ENCODE results near the gene TSPAN18. TPM values are rescaled to one million over a fixed set of nuclear protein-coding genes. Genes with fewer than 3 reads are reported as not detected.

The TSPAN18 gene
- polyA plus RNA-seq, 1 experiment: 0.98 TPM

DNA sequence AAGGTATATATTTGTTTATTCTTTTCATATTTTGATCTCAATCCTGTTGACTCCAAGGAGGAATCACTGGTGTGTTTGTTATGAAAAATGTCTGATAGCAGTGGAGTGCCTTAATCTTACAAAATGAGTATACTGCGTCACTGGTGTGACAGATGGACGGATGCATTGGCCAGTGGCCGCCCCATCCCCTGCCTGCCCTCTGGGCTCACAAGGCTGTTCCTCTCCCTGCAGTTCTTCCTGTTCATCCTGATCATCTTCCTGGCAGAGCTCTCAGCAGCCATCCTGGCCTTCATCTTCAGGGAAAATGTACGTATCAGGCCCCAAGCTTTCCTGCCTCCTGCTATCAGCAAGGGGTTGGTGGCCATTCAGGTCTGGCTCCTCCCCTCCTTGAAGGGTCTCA lies 191.0 kb downstream of the TSPAN18 start:
- peaks cover 44% of the 10 kb centered on the region for H3K27me3 ChIP-seq (ENCODE audit: control insufficient read depth, insufficient read depth, low read length)
- no peaks in the 10 kb centered on the region for H3K9me3 ChIP-seq (ENCODE audit: control insufficient read depth, insufficient read depth, low read length)
- ChIA-PET CTCF (interaction anchor here (0.8 kb wide), 1 partner anchor 285 kb away, joined by 3 read pairs; no protein-coding TSS in a partner anchor), POLR2A (no interaction called here)
- H3K4me3 ChIP-seq (ENCODE audit: low read depth, low read length): no peak overlapping the region
- DNase-seq (ENCODE audit: low read depth, low spot score): no peak
- TF ChIP-seq, protein P1, sequence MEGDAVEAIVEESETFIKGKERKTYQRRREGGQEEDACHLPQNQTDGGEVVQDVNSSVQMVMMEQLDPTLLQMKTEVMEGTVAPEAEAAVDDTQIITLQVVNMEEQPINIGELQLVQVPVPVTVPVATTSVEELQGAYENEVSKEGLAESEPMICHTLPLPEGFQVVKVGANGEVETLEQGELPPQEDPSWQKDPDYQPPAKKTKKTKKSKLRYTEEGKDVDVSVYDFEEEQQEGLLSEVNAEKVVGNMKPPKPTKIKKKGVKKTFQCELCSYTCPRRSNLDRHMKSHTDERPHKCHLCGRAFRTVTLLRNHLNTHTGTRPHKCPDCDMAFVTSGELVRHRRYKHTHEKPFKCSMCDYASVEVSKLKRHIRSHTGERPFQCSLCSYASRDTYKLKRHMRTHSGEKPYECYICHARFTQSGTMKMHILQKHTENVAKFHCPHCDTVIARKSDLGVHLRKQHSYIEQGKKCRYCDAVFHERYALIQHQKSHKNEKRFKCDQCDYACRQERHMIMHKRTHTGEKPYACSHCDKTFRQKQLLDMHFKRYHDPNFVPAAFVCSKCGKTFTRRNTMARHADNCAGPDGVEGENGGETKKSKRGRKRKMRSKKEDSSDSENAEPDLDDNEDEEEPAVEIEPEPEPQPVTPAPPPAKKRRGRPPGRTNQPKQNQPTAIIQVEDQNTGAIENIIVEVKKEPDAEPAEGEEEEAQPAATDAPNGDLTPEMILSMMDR (IDR thresholded peaks at IDR 0.05; ENCODE audit: low read depth, low read length): no peak
- no peak overlapping the region for H3K27ac ChIP-seq (ENCODE audit: low read depth, low read length)

DNA sequence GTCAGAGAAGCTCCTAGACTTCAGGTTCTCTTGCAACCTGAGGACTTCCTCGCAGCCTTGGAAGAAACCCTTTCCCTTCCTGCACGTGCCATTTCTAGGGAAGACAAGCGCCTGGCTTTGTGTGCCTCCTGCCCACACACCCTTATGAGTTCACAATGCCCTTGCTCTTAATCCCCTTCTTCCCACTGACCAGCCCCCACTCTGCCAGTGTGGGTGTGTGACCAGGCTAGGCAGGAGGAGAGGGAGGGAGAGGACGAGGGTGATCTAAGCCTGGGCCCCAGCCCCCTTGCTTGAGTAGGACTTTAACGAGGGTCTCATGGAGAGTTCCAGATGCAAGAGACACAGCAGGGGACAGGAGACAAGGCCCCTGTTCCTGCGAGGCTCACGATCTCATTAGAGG lies 193.7 kb downstream of the TSPAN18 start:
- H3K4me3 ChIP-seq (ENCODE audit: low read depth, low read length): no peak overlapping the region
- TF ChIP-seq, protein P1 (IDR thresholded peaks at IDR 0.05; ENCODE audit: low read depth, low read length): no peak
- CTCF ChIA-PET: interaction anchor here (1.8 kb wide), 1 partner anchor 9 kb away, joined by 15 read pairs; no protein-coding TSS in a partner anchor
- no peak for DNase-seq (ENCODE audit: low read depth, low spot score)
- H3K27me3 ChIP-seq (ENCODE audit: control insufficient read depth, insufficient read depth, low read length): peaks cover 46% of the 10 kb centered on the region
- no peaks in the 10 kb centered on the region for H3K9me3 ChIP-seq (ENCODE audit: control insufficient read depth, insufficient read depth, low read length)
- no peak overlapping the region for H3K27ac ChIP-seq (ENCODE audit: low read depth, low read length)
- POLR2A ChIA-PET: no interaction called here

DNA sequence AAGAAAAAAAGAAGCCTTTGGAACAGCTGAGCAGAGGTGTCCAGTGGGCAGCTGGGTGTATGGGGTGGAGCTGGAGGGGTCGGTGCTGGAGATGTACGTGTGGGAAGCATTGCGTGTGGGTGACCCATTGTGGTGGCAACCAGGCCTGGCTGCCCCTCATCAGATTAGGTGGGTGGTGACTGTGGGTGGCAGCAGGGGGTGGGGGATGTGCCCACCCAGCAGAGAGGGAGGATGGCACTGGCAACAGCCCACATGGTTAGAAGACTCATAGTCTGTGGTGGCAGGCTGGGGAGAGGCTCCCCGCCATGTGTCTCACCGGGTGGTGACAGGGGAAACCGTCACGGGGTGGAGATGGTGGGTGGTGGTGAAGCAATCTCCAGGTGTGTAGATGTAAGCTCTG lies 196.4 kb downstream of the TSPAN18 start:
- Histone ChIP-seq H3K27me3 (ENCODE audit: control insufficient read depth, insufficient read depth, low read length) (peaks cover 37% of the 10 kb centered on the region), H3K9me3 (ENCODE audit: control insufficient read depth, insufficient read depth, low read length) (no peaks in the 10 kb centered on the region), H3K27ac (ENCODE audit: low read depth, low read length) (no peak overlapping the region), H3K4me3 (ENCODE audit: low read depth, low read length) (no peak overlapping the region)
- ChIA-PET POLR2A (no interaction called here), CTCF (interaction anchor here (0.7 to 2.0 kb wide), 5 partner anchors 12 to 306 kb away, joined by 3 to 8 read pairs (median 5); no protein-coding TSS in a partner anchor)
- DNase-seq (ENCODE audit: low read depth, low spot score): no peak
- TF ChIP-seq, protein P1 (IDR thresholded peaks at IDR 0.05; ENCODE audit: low read depth, low read length): no peak

DNA sequence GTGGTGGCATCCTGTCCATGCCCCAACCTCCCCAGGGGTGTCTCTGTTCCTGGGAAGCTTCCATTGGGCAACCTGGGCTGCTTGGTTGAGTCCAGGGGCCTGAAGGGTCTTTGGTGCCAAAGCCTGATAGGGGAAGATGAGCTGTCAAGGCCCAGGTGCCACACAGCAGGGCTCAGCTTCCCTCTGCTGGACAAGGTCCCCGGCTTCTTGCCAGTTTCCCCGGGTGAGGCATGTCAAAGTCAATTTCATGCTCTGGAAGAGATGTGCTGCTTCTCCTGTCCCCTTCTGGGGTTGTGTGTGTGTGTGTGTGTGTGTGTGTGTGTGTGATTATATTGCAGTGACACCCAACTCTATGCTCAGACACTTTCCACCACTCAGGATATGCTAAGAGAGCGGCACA lies 197.0 kb downstream of the TSPAN18 start:
- POLR2A ChIA-PET: no interaction called here
- peaks cover 36% of the 10 kb centered on the region for H3K27me3 ChIP-seq (ENCODE audit: control insufficient read depth, insufficient read depth, low read length)
- DNase-seq (ENCODE audit: low read depth, low spot score): no peak
- H3K4me3 ChIP-seq (ENCODE audit: low read depth, low read length): no peak overlapping the region
- TF ChIP-seq, protein P1 (IDR thresholded peaks at IDR 0.05; ENCODE audit: low read depth, low read length): no peak
- no peaks in the 10 kb centered on the region for H3K9me3 ChIP-seq (ENCODE audit: control insufficient read depth, insufficient read depth, low read length)
- H3K27ac ChIP-seq (ENCODE audit: low read depth, low read length): no peak overlapping the region
- CTCF ChIA-PET: interaction anchor here (0.7 to 2.0 kb wide), 5 partner anchors 12 to 307 kb away, joined by 3 to 8 read pairs (median 5); no protein-coding TSS in a partner anchor

DNA sequence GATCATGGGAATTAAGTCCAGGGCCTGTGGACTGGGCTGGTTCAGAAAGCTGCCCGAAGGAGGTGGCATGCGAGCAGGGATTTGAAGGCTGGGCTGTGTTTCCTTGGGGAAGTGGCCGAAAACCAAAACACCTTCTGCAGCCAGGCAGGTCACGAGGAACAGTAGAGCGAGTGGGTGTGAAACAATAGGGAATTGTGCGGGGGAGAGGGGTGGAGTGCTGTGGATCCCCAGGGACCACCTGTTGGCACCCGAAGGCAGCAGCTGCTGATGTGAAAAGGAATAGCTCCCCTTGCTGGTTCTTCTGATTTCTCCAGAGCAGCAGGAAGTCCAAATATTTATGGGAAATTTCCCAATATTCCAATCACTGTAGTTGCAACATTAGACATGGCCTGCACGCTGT lies 199.3 kb downstream of the TSPAN18 start:
- Histone ChIP-seq H3K4me3 (ENCODE audit: low read depth, low read length) (no peak overlapping the region), H3K27ac (ENCODE audit: low read depth, low read length) (no peak overlapping the region), H3K27me3 (ENCODE audit: control insufficient read depth, insufficient read depth, low read length) (peaks cover 39% of the 10 kb centered on the region), H3K9me3 (ENCODE audit: control insufficient read depth, insufficient read depth, low read length) (no peaks in the 10 kb centered on the region)
- CTCF ChIA-PET: interaction anchor here (0.9 to 8.3 kb wide), 9 partner anchors 11 to 384 kb away, joined by 3 to 303 read pairs (median 12); no protein-coding TSS in a partner anchor
- TF ChIP-seq, protein P1 (IDR thresholded peaks at IDR 0.05; ENCODE audit: low read depth, low read length): no peak
- POLR2A ChIA-PET: no interaction called here
- no peak for DNase-seq (ENCODE audit: low read depth, low spot score)
